Measurements from ENCODE around the gene LBX1. TPM values are rescaled to one million over a fixed set of nuclear protein-coding genes. Genes with fewer than 3 reads are reported as not detected.

The LBX1 gene
- total and polyA plus RNA-seq, 2 experiments from 2014 or later = not detected

DNA sequence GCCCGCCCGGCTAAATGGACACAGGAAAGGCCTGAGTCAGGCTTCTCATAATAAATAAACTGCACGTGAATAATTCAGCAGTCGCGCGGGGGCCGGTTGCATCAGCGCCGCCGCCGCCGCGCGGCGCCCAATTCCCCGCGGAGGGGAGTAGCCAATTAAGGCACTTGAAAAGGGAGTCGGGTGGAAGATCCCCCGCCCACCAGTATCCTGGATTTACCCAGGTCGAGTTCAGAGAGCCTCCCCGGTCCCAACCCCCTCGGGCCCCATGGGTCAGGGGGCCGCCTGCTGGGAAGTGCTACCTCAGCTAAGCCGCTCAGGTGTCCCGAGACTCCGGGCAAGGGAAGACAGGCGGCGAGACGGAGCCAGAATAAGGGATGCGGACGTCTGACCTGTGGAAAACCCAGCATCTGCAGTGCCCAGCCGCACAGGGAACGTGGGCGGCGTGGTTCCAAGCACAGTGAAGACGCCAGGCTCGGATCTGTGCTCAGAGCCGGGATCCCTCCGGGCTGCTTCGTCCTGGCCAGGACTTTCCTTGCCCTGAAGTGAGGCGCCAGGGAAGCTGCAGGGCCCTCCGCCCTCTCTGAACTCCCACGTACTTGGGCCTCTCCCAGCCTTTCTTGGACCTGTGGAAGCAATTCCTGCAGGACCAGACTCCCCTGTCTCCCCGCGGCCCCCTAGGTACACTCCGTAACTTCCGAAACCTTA is 7.3 kb upstream of the LBX1 start:
- Histone ChIP-seq H3K9me3 (ENCODE audit: low read depth) (no peaks in the 10 kb centered on the region), H3K27me3 (peaks cover 99% of the 10 kb centered on the region), H3K4me1 (ENCODE audit: low read depth) (no peaks in the 10 kb centered on the region), H3K36me3 (no peaks in the 10 kb centered on the region), H3K27ac (no peak overlapping the region), H3K4me3 (no peak overlapping the region)
- DNase-seq (ENCODE audit: low read depth in 1 of 2, low spot score in 1 of 2) = peak; percentile 34 to 42
- TF ChIP-seq, protein P1, sequence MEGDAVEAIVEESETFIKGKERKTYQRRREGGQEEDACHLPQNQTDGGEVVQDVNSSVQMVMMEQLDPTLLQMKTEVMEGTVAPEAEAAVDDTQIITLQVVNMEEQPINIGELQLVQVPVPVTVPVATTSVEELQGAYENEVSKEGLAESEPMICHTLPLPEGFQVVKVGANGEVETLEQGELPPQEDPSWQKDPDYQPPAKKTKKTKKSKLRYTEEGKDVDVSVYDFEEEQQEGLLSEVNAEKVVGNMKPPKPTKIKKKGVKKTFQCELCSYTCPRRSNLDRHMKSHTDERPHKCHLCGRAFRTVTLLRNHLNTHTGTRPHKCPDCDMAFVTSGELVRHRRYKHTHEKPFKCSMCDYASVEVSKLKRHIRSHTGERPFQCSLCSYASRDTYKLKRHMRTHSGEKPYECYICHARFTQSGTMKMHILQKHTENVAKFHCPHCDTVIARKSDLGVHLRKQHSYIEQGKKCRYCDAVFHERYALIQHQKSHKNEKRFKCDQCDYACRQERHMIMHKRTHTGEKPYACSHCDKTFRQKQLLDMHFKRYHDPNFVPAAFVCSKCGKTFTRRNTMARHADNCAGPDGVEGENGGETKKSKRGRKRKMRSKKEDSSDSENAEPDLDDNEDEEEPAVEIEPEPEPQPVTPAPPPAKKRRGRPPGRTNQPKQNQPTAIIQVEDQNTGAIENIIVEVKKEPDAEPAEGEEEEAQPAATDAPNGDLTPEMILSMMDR (IDR thresholded peaks at IDR 0.05; ENCODE audit: low read depth, low read length) = no peak

DNA sequence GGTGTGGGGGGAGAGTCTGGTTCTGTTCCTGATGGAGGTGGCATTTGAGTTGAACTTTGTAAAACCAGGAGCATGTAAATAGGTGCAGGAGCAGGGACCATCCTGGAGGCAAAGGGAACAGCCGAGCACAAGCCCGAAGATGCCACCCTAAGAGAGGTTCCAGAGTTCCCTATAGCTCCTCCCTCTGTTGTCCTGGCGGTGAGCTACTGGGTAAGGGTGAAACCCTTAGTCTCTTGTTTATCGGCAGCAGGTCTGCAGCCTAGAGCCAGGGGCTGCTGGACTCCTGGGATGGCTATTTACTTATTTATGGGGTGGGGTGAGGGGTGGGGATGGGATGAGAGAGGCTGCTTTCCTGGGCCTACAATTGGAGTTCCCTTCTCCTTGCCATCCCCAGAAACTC is 6.5 kb upstream of the LBX1 start:
- H3K27ac ChIP-seq = no peak overlapping the region
- no peaks in the 10 kb centered on the region for H3K36me3 ChIP-seq
- H3K4me3 ChIP-seq = no peak overlapping the region
- H3K9me3 ChIP-seq (ENCODE audit: low read depth) = no peaks in the 10 kb centered on the region
- H3K27me3 ChIP-seq = peaks cover 100% of the 10 kb centered on the region
- TF ChIP-seq, protein P1 (IDR thresholded peaks at IDR 0.05; ENCODE audit: low read depth, low read length) = no peak
- no peak for DNase-seq (ENCODE audit: low read depth in 1 of 2, low spot score in 1 of 2)
- no peaks in the 10 kb centered on the region for H3K4me1 ChIP-seq (ENCODE audit: low read depth)

DNA sequence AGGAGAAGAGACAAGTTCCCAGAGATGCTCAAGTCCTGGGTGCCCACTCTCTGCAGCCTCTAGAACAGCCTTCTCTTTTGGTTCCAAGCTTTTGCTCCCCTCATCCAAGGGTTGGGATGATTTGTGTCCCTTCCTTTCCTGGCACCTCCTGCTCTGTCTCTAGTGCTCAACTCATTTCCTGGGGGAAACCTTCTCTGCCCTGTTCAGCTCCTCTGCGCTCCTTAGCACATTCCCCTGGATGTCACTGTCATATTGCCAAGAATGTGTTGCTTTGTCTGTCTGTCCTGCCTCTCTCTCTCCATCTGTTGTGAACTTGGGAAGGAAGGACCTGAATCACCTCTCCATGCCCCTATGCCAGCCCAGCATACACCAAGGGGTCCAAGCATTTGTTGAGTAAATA is 5.1 kb upstream of the LBX1 start:
- Histone ChIP-seq H3K27me3 (peaks cover 100% of the 10 kb centered on the region), H3K4me1 (ENCODE audit: low read depth) (peaks cover 10% of the 10 kb centered on the region), H3K27ac (no peak overlapping the region), H3K4me3 (no peak overlapping the region), H3K9me3 (ENCODE audit: low read depth) (no peaks in the 10 kb centered on the region), H3K36me3 (no peaks in the 10 kb centered on the region)
- no peak for DNase-seq (ENCODE audit: low read depth in 1 of 2, low spot score in 1 of 2)
- TF ChIP-seq, protein P1 (IDR thresholded peaks at IDR 0.05; ENCODE audit: low read depth, low read length) = no peak

DNA sequence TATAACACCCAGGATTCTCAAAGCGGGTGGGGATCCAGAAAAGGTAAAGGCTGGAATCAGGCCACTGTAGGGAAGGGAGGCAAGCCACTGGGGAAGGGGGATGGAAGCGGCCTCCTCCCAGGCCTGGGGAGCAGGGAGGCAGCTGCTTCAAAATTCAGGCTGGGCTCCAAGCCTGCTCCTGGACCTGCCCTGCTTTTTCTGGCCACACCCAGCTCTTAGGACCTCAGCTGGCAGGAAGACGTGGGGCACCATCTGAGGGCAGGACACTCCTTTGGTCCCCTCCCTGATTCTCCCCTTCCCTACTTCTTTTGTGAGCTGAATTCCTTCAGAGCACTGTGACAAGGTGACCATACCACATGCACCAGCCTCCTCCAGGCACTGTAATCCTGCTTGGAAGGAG is 4.6 kb upstream of the LBX1 start:
- DNase-seq (ENCODE audit: low read depth in 1 of 2, low spot score in 1 of 2) = no peak
- Histone ChIP-seq H3K9me3 (ENCODE audit: low read depth) (no peaks in the 10 kb centered on the region), H3K4me1 (ENCODE audit: low read depth) (peaks cover 10% of the 10 kb centered on the region), H3K27me3 (peaks cover 100% of the 10 kb centered on the region), H3K4me3 (no peak overlapping the region), H3K27ac (no peak overlapping the region), H3K36me3 (no peaks in the 10 kb centered on the region)
- TF ChIP-seq, protein P1 (IDR thresholded peaks at IDR 0.05; ENCODE audit: low read depth, low read length) = no peak

DNA sequence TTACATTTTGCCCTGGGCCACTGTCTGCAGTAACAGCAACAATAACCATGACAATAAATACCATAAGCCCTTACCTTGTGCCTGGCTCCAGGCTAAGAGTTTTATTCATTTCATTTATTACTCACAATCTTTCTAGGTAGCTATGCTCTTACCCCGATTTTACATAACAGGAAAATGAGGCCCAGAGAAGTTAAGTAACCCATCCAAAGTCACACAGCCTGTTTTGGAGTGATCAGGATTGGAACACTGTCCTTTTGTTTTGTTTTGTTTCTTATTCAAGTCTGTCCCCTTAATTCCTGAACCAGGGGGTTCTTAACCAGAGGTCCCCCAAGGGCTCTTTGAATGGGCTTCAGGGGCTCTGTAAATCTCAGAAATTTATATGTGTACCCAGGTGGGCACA is 4.2 kb upstream of the LBX1 start:
- peaks cover 100% of the 10 kb centered on the region for H3K27me3 ChIP-seq
- H3K4me3 ChIP-seq = no peak overlapping the region
- no peaks in the 10 kb centered on the region for H3K9me3 ChIP-seq (ENCODE audit: low read depth)
- DNase-seq (ENCODE audit: low read depth in 1 of 2, low spot score in 1 of 2) = no peak
- no peaks in the 10 kb centered on the region for H3K36me3 ChIP-seq
- H3K4me1 ChIP-seq (ENCODE audit: low read depth) = peaks cover 10% of the 10 kb centered on the region
- TF ChIP-seq, protein P1 (IDR thresholded peaks at IDR 0.05; ENCODE audit: low read depth, low read length) = no peak
- H3K27ac ChIP-seq = no peak overlapping the region

Data from cardiac muscle cell (in vitro differentiated cells and primary cell).